H1 (cell line): ENCODE results near the gene DHH. TPM values are rescaled to one million over a fixed set of nuclear protein-coding genes. Genes with fewer than 3 reads are reported as not detected.
A peak's percentile ranks its signal among the peaks of the same experiment; 100 is the strongest.

Experiments used
- BRCA1 ChIP-seq: IDR thresholded peaks from 2 replicates; pipeline ENCODE4 v1.6.1; 2012; ENCODE audit warnings: low read depth, low read length, improper control_type of control experiment
- CHD2 ChIP-seq: IDR thresholded peaks from 2 replicates; pipeline ENCODE4 v1.6.1; 2012; ENCODE audit warnings: low read length, improper control_type of control experiment
- CREB1 ChIP-seq: IDR thresholded peaks from 2 replicates; pipeline ENCODE4 v1.6.1; 2012; ENCODE audit warnings: inconsistent platforms
- EGR1 ChIP-seq: IDR thresholded peaks from 2 replicates; pipeline ENCODE4 v1.6.1; 2011; ENCODE audit warnings: low read depth, low read length, borderline replicate concordance
- EP300 ChIP-seq, 2 experiments: IDR thresholded peaks; 1 replicate in 1 of 2; 2 replicates in 1 of 2; pipeline ENCODE4 v1.6.1; 2011 to 2012; ENCODE audit warnings: low read depth in 2 of 2, low read length in 2 of 2, mild to moderate bottlenecking in 2 of 2, borderline replicate concordance in 1 of 2, inconsistent platforms in 1 of 2, moderate library complexity in 1 of 2
- EZH2 ChIP-seq: fragments of 200-600 bp; sonication (generic); IDR thresholded peaks from 2 replicates; pipeline ENCODE4 v1.7.1; 2012; ENCODE audit warnings: low read depth, mild to moderate bottlenecking, moderate library complexity, low read length, inconsistent platforms; ENCODE audit not compliant: severe bottlenecking
- HDAC6 ChIP-seq: IDR thresholded peaks from one replicate; pipeline ENCODE4 v1.7.1; 2012; ENCODE audit warnings: low read depth, mild to moderate bottlenecking, inconsistent platforms, low read length, moderate library complexity
- KDM4A ChIP-seq: IDR thresholded peaks from one replicate; pipeline ENCODE4 v1.7.1; 2012; ENCODE audit warnings: low read depth, mild to moderate bottlenecking, moderate library complexity, low read length, inconsistent platforms; ENCODE audit not compliant: severe bottlenecking
- MAFK ChIP-seq: IDR thresholded peaks from 2 replicates; pipeline ENCODE4 v1.6.1; 2012; ENCODE audit warnings: low read depth, mild to moderate bottlenecking, improper control_type of control experiment, low read length
- POLR2A ChIP-seq, 2 experiments: IDR thresholded peaks; 1 replicate in 1 of 2; 2 replicates in 1 of 2; pipeline ENCODE4 v1.6.1; 2011; ENCODE audit warnings: low read depth in 2 of 2, low read length in 2 of 2, mild to moderate bottlenecking in 2 of 2; ENCODE audit errors: control extremely low read depth in 1 of 2
- POLR2AphosphoS5 ChIP-seq: IDR thresholded peaks from 2 replicates; pipeline ENCODE4 v1.6.1; 2011; ENCODE audit warnings: low read depth, low read length
- POU5F1 ChIP-seq: IDR thresholded peaks from 2 replicates; pipeline ENCODE4 v1.6.1; 2011; ENCODE audit warnings: low read depth, mild to moderate bottlenecking, low read length, moderate library complexity
- RFX5 ChIP-seq: IDR thresholded peaks from 2 replicates; pipeline ENCODE4 v1.6.1; 2011; ENCODE audit warnings: low read depth, low read length, improper control_type of control experiment, borderline replicate concordance
- RNF2 ChIP-seq: fragments of 200-900, 300-1000 bp; sonication (generic); IDR thresholded peaks from 2 replicates; pipeline ENCODE4 v1.7.1; 2016; ENCODE audit warnings: borderline replicate concordance, low read depth, mild to moderate bottlenecking, antibody characterized with exemption, low read length; ENCODE audit not compliant: poor library complexity, severe bottlenecking; ENCODE audit errors: missing control alignments
- SAP30 ChIP-seq: fragments of 300-600 bp; sonication (generic); IDR thresholded peaks from 2 replicates; pipeline ENCODE4 v1.7.1; 2012; ENCODE audit warnings: low read length, moderate library complexity, mild to moderate bottlenecking, inconsistent platforms; ENCODE audit not compliant: insufficient read depth, insufficient replicate concordance
- SIN3A ChIP-seq, 2 experiments: IDR thresholded peaks in 1 of 2; conservative IDR thresholded peaks in 1 of 2; 2 replicates each; pipeline ENCODE4 v1.6.1; 2011 to 2012; ENCODE audit warnings: low read length in 2 of 2, improper control_type of control experiment in 1 of 2, low read depth in 1 of 2, mild to moderate bottlenecking in 1 of 2
- SRF ChIP-seq: IDR thresholded peaks from 2 replicates; pipeline ENCODE4 v1.6.1; 2011; ENCODE audit warnings: mild to moderate bottlenecking, low read depth, low read length, moderate library complexity
- TAF1 ChIP-seq: IDR thresholded peaks from 2 replicates; pipeline ENCODE4 v1.6.1; 2011; ENCODE audit warnings: mild to moderate bottlenecking, low read depth, low read length
- YY1 ChIP-seq: IDR thresholded peaks from 2 replicates; pipeline ENCODE4 v1.6.1; 2011; ENCODE audit warnings: low read depth, mild to moderate bottlenecking, low read length
- polyA plus RNA-seq, 7 experiments: library from polyadenylated mRNA; depleted of rRNA in 3 of 7; stranded (reverse) in 5 of 7; unstranded in 2 of 7; fragments of >200 nt in 5 of 7; fragments of 200-250 nt in 2 of 7; gene quantifications; 1 replicate in 5 of 7; 2 replicates in 1 of 7; 4 replicates in 1 of 7; pipeline versions ENCODE4 v1.2.1 to v1.2.3, GENCODE V29; 2011 to 2013; ENCODE audit warnings: missing spikeins in 2 of 7, mixed read lengths in 2 of 7
- total RNA-seq: library from RNA; stranded (reverse); fragmentation: NEBNext Ultra II Directional; extraction: Animal tissue kit (Norgen Biotek cat#: 25700); gene quantifications from 2 replicates; pipeline ENCODE4 v1.2.1, GENCODE V29; 2021
- TF ChIP-seq, protein P1 (sequence below): IDR thresholded peaks from 2 replicates; pipeline ENCODE4 v1.6.1; 2012; ENCODE audit warnings: low read length, inconsistent platforms
- TF ChIP-seq, protein P2 (sequence below): IDR thresholded peaks from 2 replicates; pipeline ENCODE4 v1.6.1; 2012; ENCODE audit warnings: inconsistent platforms

Gene DHH
- total and polyA plus RNA-seq, 2 of the 8 experiments (the other 6 are each of a cell fraction or from before 2014, with no cell fraction given): 0.03 to 0.11 TPM

DNA sequence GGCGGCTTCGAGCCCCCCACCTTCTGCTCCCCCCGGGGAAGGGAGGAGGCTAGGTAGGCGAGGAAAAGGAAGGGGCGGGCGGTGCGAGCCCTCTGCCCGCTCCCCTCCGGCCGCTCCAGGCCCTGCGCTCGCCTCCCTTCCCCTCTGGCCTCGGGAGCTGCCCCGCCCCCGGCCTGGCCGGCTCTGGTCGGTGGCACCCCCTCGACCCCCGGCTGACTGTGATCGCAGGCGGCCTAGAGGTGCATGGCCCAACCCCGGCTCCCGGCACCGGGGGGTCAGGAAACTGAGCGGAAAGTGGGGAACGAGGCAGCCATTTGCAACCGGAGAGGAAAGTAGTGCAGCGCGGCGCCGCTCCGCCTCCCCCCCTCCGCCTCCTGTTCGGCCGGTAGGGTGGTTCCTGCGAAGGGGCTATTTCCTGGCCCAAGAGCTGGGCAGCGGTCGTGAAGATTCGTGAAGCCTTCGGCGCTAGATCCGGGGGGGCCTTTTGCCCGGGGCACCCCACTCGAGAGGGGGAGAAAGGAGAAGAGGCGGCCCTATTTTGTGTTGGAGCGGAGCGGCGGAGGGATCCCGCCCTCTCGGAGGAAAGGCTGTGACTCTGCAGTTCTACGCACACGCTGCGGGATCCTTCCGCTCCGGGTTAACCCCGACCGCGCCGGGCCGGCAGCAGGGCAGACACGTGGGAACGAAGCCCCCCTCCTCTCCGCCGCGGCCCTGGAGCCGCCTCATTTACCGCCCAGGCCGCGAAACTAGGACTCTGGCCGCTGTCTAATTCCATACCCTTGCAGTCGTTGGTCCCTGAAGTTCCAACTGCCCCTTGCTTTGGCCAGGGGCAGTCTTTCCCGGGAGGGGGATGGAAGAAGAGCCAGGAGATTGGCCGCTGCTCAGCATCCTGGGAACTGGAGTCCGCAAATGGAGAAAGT lies 34.1 kb downstream of the DHH start, which contains the start of gene KMT2D (continued):
- TF ChIP-seq, protein P1, sequence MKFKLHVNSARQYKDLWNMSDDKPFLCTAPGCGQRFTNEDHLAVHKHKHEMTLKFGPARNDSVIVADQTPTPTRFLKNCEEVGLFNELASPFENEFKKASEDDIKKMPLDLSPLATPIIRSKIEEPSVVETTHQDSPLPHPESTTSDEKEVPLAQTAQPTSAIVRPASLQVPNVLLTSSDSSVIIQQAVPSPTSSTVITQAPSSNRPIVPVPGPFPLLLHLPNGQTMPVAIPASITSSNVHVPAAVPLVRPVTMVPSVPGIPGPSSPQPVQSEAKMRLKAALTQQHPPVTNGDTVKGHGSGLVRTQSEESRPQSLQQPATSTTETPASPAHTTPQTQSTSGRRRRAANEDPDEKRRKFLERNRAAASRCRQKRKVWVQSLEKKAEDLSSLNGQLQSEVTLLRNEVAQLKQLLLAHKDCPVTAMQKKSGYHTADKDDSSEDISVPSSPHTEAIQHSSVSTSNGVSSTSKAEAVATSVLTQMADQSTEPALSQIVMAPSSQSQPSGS: peak; percentile 78
- TF ChIP-seq MAFK (peak; percentile 89; the same call in 1 of the 2 replicates), SIN3A (conservative IDR thresholded peaks at IDR 0.05 in 1 of 2, IDR thresholded peaks at IDR 0.05 in 1 of 2; ENCODE audit: low read depth in 1 of 2, low read length in 2 of 2) (peak; percentile 95), POLR2AphosphoS5 (peak; percentile 61), POLR2A (IDR thresholded peaks at IDR 0.05; ENCODE audit: control extremely low read depth in 1 of 2, low read depth in 2 of 2, low read length in 2 of 2) (peak; percentile 14 to 92), RFX5 (no peak), SAP30 (peak; percentile 25), EZH2 (no peak), RNF2 (no peak), EGR1 (peak; percentile 46; the same call in 1 of the 2 replicates), BRCA1 (no peak), EP300 (IDR thresholded peaks at IDR 0.05; ENCODE audit: borderline replicate concordance in 1 of 2, low read depth in 2 of 2, low read length in 2 of 2) (peak in 1 of 2 experiments; percentile 91; a peak in 1 of 3 replicates), CREB1 (peak; percentile 94), KDM4A (no peak), POU5F1 (no peak), HDAC6 (no peak), YY1 (peak; percentile 89), CHD2 (peak; percentile 97), SRF (no peak), TAF1 (peak; percentile 97)
- TF ChIP-seq, protein P2, sequence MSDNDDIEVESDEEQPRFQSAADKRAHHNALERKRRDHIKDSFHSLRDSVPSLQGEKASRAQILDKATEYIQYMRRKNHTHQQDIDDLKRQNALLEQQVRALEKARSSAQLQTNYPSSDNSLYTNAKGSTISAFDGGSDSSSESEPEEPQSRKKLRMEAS: peak; percentile 98
